ENCODE measurements around the gene UAP1L1.
"Not testable (repeated sequence)": the region's sequence is repeated elsewhere in the genome, so short reads cannot be mapped to it uniquely, and the experiment has no call there.

UAP1L1 gene

GRCh38 chr9:137030538-137031527 lies 46.5 kb upstream of the UAP1L1 start:
- no peak for TF ChIP-seq CTCF (IDR thresholded peaks at IDR 0.05)
- Histone ChIP-seq H3K4me1 (ENCODE audit: control insufficient read depth in 1 of 2, insufficient read depth in 1 of 2, low read depth in 1 of 2, low read length in 1 of 2) (peaks cover 75 to 80% of the 10 kb centered on the region in 2 experiments), H3K9me3 (no peaks in the 10 kb centered on the region), H3K4me3 (ENCODE audit: low read depth in 1 of 2, low read length in 1 of 2) (peak overlapping the region; percentile 83 to 86), H3K27ac (peak overlapping the region; percentile 91), H3K36me3 (peaks cover 25% of the 10 kb centered on the region), H3K27me3 (peaks cover 10% of the 10 kb centered on the region)

GRCh38 chr9:137031904-137032640 lies 45.2 kb upstream of the UAP1L1 start, which contains the start of gene FUT7:
Gene FUT7 (minus strand): TSS chr9:137032088. CDS start chr9:137031991, 97 bp downstream.
- Histone ChIP-seq H3K36me3 (peaks cover 36% of the 10 kb centered on the region), H3K27ac (peak within 1 kb of the TSS; percentile 91), H3K27me3 (peaks cover 6% of the 10 kb centered on the region), H3K9me3 (no peaks in the 10 kb centered on the region), H3K4me1 (ENCODE audit: control insufficient read depth in 1 of 2, insufficient read depth in 1 of 2, low read depth in 1 of 2, low read length in 1 of 2) (peaks cover 74 to 81% of the 10 kb centered on the region in 2 experiments), H3K4me3 (ENCODE audit: low read depth in 1 of 2, low read length in 1 of 2) (peak within 1 kb of the TSS; percentile 83 to 86)
- peak; percentile 57 for TF ChIP-seq CTCF (IDR thresholded peaks at IDR 0.05)

- H3K27ac ChIP-seq: peak overlapping the region; percentile 91
- TF ChIP-seq CTCF (IDR thresholded peaks at IDR 0.05): no peak
- peaks cover 43% of the 10 kb centered on the region for H3K36me3 ChIP-seq
- no peaks in the 10 kb centered on the region for H3K9me3 ChIP-seq
- no peaks in the 10 kb centered on the region for H3K27me3 ChIP-seq
- peak overlapping the region; percentile 83 to 86 for H3K4me3 ChIP-seq (ENCODE audit: low read depth in 1 of 2, low read length in 1 of 2)
- H3K4me1 ChIP-seq (ENCODE audit: control insufficient read depth in 1 of 2, insufficient read depth in 1 of 2, low read depth in 1 of 2, low read length in 1 of 2): peaks cover 67 to 75% of the 10 kb centered on the region in 2 experiments
Measured at GRCh38 chr9:137032858-137033257, 44.5 kb upstream of the UAP1L1 start.

GRCh38 chr9:137033481-137033880 lies 43.8 kb upstream of the UAP1L1 start:
- H3K4me1 ChIP-seq (ENCODE audit: control insufficient read depth in 1 of 2, insufficient read depth in 1 of 2, low read depth in 1 of 2, low read length in 1 of 2): peaks cover 65 to 74% of the 10 kb centered on the region in 2 experiments
- peak overlapping the region; percentile 83 to 86 for H3K4me3 ChIP-seq (ENCODE audit: low read depth in 1 of 2, low read length in 1 of 2)
- peaks cover 48% of the 10 kb centered on the region for H3K36me3 ChIP-seq
- peak overlapping the region; percentile 91 for H3K27ac ChIP-seq
- H3K27me3 ChIP-seq, H3K9me3 ChIP-seq: not testable (repeated sequence)

GRCh38 chr9:137034039-137034708 lies 43.1 kb upstream of the UAP1L1 start:
- peaks cover 53% of the 10 kb centered on the region for H3K36me3 ChIP-seq
- TF ChIP-seq CTCF (IDR thresholded peaks at IDR 0.05): no peak
- peak overlapping the region; percentile 91 for H3K27ac ChIP-seq
- peak overlapping the region; percentile 83 to 86 for H3K4me3 ChIP-seq (ENCODE audit: low read depth in 1 of 2, low read length in 1 of 2)
- H3K27me3 ChIP-seq: no peaks in the 10 kb centered on the region
- no peaks in the 10 kb centered on the region for H3K9me3 ChIP-seq
- peaks cover 58 to 67% of the 10 kb centered on the region in 2 experiments for H3K4me1 ChIP-seq (ENCODE audit: control insufficient read depth in 1 of 2, insufficient read depth in 1 of 2, low read depth in 1 of 2, low read length in 1 of 2)

All from neutrophil (primary cell).